ENCODE results near the gene ZNF746. TPM values are rescaled to one million over a fixed set of nuclear protein-coding genes. Genes with fewer than 3 reads are reported as not detected.

ZNF746 gene
- total RNA-seq, 1 experiment from 2014 or later: 17.1 TPM

DNA sequence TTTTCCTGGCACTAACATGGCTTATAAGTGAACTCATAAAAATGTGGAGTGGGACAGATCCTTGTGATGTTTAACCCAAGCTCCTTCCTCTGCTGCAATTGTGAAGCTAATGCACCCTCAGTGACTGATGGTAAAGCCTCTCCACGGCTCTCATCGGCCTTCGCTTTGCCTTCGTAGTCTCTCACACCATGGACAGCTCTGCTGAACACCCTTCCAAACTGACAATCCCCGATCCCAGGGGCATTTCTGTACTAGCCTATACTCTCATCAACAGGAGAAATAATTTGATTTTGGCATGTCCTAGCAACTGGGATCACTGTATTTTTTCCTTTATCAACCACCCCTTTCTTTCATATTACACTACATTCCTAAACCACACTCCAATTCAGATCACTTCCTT, 42.9 kb downstream of the ZNF746 start:
- TF ChIP-seq ATF6 (CRISPR knock-in tag; IDR thresholded peaks at IDR 0.05) (no peak), HMGXB4 (CRISPR knock-in tag; IDR thresholded peaks at IDR 0.05) (no peak), AR (CRISPR knock-in tag; IDR thresholded peaks at IDR 0.05) (no peak), SMAD3 (CRISPR knock-in tag; IDR thresholded peaks at IDR 0.05; ENCODE audit: borderline replicate concordance) (no peak), MXD4 (CRISPR knock-in tag; IDR thresholded peaks at IDR 0.05; ENCODE audit: borderline replicate concordance) (no peak), FOXJ3 (CRISPR knock-in tag; IDR thresholded peaks at IDR 0.05; ENCODE audit: borderline replicate concordance) (no peak)
- TF ChIP-seq, protein P1, sequence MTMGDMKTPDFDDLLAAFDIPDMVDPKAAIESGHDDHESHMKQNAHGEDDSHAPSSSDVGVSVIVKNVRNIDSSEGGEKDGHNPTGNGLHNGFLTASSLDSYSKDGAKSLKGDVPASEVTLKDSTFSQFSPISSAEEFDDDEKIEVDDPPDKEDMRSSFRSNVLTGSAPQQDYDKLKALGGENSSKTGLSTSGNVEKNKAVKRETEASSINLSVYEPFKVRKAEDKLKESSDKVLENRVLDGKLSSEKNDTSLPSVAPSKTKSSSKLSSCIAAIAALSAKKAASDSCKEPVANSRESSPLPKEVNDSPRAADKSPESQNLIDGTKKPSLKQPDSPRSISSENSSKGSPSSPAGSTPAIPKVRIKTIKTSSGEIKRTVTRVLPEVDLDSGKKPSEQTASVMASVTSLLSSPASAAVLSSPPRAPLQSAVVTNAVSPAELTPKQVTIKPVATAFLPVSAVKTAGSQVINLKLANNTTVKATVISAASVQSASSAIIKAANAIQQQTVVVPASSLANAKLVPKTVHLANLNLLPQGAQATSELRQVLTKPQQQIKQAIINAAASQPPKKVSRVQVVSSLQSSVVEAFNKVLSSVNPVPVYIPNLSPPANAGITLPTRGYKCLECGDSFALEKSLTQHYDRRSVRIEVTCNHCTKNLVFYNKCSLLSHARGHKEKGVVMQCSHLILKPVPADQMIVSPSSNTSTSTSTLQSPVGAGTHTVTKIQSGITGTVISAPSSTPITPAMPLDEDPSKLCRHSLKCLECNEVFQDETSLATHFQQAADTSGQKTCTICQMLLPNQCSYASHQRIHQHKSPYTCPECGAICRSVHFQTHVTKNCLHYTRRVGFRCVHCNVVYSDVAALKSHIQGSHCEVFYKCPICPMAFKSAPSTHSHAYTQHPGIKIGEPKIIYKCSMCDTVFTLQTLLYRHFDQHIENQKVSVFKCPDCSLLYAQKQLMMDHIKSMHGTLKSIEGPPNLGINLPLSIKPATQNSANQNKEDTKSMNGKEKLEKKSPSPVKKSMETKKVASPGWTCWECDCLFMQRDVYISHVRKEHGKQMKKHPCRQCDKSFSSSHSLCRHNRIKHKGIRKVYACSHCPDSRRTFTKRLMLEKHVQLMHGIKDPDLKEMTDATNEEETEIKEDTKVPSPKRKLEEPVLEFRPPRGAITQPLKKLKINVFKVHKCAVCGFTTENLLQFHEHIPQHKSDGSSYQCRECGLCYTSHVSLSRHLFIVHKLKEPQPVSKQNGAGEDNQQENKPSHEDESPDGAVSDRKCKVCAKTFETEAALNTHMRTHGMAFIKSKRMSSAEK (CRISPR knock-in tag; IDR thresholded peaks at IDR 0.05; ENCODE audit: borderline replicate concordance): no peak
- TF ChIP-seq, protein P2, sequence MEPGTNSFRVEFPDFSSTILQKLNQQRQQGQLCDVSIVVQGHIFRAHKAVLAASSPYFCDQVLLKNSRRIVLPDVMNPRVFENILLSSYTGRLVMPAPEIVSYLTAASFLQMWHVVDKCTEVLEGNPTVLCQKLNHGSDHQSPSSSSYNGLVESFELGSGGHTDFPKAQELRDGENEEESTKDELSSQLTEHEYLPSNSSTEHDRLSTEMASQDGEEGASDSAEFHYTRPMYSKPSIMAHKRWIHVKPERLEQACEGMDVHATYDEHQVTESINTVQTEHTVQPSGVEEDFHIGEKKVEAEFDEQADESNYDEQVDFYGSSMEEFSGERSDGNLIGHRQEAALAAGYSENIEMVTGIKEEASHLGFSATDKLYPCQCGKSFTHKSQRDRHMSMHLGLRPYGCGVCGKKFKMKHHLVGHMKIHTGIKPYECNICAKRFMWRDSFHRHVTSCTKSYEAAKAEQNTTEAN (CRISPR knock-in tag; IDR thresholded peaks at IDR 0.05): no peak
- TF ChIP-seq, protein P3, sequence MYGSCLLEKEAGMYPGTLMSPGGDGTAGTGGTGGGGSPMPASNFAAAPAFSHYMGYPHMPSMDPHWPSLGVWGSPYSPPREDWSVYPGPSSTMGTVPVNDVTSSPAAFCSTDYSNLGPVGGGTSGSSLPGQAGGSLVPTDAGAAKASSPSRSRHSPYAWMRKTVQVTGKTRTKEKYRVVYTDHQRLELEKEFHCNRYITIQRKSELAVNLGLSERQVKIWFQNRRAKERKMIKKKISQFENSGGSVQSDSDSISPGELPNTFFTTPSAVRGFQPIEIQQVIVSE (CRISPR knock-in tag; IDR thresholded peaks at IDR 0.05; ENCODE audit: borderline replicate concordance): no peak
- H3K4me1 Mint-ChIP-seq: peaks cover 11% of the 10 kb centered on the region
- no peaks in the 10 kb centered on the region for H3K9me3 Mint-ChIP-seq
- DNase-seq (ENCODE audit: low spot score): no peak
- ATAC-seq: no peak
- ChIA-PET CTCF (no interaction called here), POLR2A (no interaction called here)
- peaks cover 13% of the 10 kb centered on the region for H3K27me3 Mint-ChIP-seq (ENCODE audit: low read depth)
- H3K36me3 Mint-ChIP-seq: peaks cover 25% of the 10 kb centered on the region
- H3K27ac Mint-ChIP-seq: no peak overlapping the region
- H3K4me3 Mint-ChIP-seq: no peak overlapping the region

DNA sequence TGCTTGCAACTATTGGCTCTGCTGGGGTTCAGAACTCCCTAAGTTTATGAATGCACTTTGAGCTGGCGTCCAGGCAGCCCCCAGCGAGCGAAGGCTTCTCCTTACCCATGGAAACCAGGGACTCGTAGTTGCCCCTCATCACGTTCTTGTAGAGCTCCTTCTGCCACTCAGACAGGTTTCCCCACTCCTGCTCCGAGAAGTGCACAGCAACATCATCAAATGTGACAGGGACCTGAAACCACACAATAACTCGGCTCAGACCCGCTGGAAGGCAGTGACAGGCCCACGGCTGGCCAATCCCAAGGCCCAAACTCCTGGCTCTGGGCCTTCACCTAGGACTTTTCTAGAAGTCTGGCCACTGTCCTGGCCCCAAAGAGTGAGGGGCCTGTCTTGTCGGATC, 43.6 kb downstream of the ZNF746 start:
- Mint-ChIP-seq H3K9me3 (no peaks in the 10 kb centered on the region), H3K4me3 (no peak overlapping the region), H3K27me3 (ENCODE audit: low read depth) (peaks cover 11% of the 10 kb centered on the region), H3K36me3 (peaks cover 28% of the 10 kb centered on the region), H3K4me1 (peaks cover 10% of the 10 kb centered on the region), H3K27ac (no peak overlapping the region)
- ChIA-PET POLR2A (no interaction called here), CTCF (no interaction called here)
- TF ChIP-seq SOX15 (CRISPR knock-in tag; IDR thresholded peaks at IDR 0.05) (no peak), SMAD3 (CRISPR knock-in tag; IDR thresholded peaks at IDR 0.05; ENCODE audit: borderline replicate concordance) (no peak), ZNF263 (CRISPR knock-in tag; IDR thresholded peaks at IDR 0.05; ENCODE audit: low read depth) (no peak), ZNF138 (CRISPR knock-in tag; conservative IDR thresholded peaks at IDR 0.05) (no peak), ZNF232 (CRISPR knock-in tag; IDR thresholded peaks at IDR 0.05) (no peak)
- TF ChIP-seq, protein P3 (CRISPR knock-in tag; IDR thresholded peaks at IDR 0.05; ENCODE audit: borderline replicate concordance): no peak
- ATAC-seq (no peak), DNase-seq (ENCODE audit: low spot score) (no peak)
